Measurements from ENCODE around the gene ZNF45.

Gene ZNF45

DNA sequence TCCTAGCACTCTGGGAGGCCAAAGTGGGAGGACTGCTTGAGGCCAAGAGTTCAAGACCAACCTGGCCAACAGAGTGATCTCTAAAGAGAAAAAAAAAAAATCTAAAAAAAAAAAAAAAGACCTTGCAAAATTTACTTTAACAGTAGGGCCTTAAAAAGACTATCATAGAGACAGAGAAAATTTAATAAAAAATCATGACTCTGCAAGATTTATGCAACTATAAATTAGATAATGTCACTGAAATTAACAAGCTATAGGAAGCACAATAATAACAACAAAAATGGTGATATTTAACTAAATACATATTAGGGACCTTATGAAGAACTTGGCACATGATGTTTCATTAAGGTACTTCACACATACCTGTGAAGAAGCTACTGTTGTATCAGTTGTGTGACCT, 11.2 kb downstream of the ZNF45 start:
- DNase-seq (ENCODE audit: low read depth, low spot score) = no peak
- ChIA-PET POLR2A (no interaction called here), CTCF (no interaction called here)
- TF ChIP-seq, protein P1, sequence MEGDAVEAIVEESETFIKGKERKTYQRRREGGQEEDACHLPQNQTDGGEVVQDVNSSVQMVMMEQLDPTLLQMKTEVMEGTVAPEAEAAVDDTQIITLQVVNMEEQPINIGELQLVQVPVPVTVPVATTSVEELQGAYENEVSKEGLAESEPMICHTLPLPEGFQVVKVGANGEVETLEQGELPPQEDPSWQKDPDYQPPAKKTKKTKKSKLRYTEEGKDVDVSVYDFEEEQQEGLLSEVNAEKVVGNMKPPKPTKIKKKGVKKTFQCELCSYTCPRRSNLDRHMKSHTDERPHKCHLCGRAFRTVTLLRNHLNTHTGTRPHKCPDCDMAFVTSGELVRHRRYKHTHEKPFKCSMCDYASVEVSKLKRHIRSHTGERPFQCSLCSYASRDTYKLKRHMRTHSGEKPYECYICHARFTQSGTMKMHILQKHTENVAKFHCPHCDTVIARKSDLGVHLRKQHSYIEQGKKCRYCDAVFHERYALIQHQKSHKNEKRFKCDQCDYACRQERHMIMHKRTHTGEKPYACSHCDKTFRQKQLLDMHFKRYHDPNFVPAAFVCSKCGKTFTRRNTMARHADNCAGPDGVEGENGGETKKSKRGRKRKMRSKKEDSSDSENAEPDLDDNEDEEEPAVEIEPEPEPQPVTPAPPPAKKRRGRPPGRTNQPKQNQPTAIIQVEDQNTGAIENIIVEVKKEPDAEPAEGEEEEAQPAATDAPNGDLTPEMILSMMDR (IDR thresholded peaks at IDR 0.05; ENCODE audit: insufficient read depth, low read length, missing control alignments) = no peak
- H3K4me3 ChIP-seq (ENCODE audit: low read depth, low read length) = no peak overlapping the region

DNA sequence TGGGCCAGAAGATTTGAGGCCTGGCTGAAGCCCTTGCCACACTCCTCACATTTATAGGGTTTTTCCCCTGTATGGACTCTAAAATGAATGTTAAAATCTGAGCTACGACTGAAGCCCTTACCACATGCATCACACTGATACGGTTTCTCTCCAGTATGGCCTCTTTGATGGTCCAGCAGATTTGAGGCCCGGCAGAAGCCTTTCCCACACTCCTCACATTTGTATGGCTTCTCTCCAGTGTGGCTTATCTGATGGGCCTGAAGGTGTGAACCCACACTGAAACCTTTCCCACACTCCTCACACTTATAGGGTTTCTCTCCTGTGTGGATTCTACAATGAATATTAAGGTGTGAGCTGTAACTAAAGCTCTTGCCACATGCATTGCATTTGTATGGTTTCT, 21.0 kb downstream of the ZNF45 start:
- no peak overlapping the region for H3K4me3 ChIP-seq (ENCODE audit: low read depth, low read length)
- TF ChIP-seq, protein P1 (IDR thresholded peaks at IDR 0.05; ENCODE audit: insufficient read depth, low read length, missing control alignments) = no peak
- DNase-seq (ENCODE audit: low read depth, low spot score) = no peak
- ChIA-PET POLR2A (no interaction called here), CTCF (interaction anchor here (1.1 kb wide), 1 partner anchor 156 kb away, joined by 3 read pairs; no protein-coding TSS in a partner anchor)

DNA sequence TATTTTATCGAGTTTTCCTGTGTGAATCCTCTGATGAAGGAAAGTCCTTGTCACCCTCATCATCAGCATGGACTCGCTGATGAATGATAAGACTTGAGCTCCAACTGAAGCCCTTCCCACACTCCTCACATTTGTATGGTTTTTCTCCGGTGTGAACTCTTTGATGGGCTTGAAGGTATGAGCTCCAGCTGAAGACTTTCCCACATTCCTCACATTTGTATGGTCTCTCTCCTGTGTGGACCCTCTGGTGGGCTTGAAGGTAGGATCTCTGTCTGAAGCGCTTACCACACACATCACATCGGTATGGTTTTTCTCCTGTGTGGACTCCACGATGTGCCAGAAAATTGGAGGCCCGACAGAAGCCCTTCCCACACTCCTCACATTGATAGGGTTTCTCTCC, 21.7 kb downstream of the ZNF45 start:
- ChIA-PET POLR2A (no interaction called here), CTCF (no interaction called here)
- no peak overlapping the region for H3K4me3 ChIP-seq (ENCODE audit: low read depth, low read length)
- DNase-seq (ENCODE audit: low read depth, low spot score) = no peak
- TF ChIP-seq, protein P1 (IDR thresholded peaks at IDR 0.05; ENCODE audit: insufficient read depth, low read length, missing control alignments) = no peak

DNA sequence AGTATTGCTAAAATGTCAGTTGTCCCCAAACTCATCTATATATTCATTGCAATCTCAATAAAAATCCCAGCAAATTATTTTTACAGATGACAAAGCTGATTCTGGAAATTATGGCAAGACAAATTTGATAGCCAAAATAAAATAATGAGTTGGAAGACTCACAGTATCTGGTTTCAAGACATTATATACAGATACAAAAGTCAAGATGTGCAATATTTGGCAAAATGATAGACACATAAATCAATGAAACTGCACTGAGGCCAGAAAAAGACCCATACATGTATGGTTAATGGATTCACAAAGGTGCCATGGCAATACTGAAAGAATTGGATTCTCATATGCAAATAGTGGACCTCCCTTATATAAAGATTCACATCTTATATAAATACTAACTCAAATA, 24.2 kb downstream of the ZNF45 start:
- TF ChIP-seq, protein P1 (IDR thresholded peaks at IDR 0.05; ENCODE audit: insufficient read depth, low read length, missing control alignments) = no peak
- no peak overlapping the region for H3K4me3 ChIP-seq (ENCODE audit: low read depth, low read length)
- CTCF ChIA-PET = no interaction called here
- DNase-seq (ENCODE audit: low read depth, low spot score) = no peak
- POLR2A ChIA-PET = no interaction called here

DNA sequence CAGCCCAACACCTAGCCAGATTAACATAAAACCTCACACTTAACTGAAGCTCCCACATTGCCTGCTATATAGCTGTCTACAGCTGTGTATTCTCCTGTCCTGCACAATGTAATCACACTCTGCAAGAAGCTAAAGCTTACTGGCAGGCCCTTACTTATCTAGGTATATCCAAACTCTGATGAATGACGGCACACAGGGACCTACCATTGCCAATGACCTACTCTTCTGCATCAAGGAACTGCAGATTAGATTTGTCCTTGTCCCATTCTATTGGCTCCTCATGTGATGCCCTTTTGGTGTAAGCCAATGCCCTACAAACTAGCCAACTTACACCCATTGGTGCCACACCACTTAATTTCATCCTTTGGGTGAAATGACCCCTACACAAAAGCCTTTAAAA, 26.4 kb downstream of the ZNF45 start:
- TF ChIP-seq, protein P1 (IDR thresholded peaks at IDR 0.05; ENCODE audit: insufficient read depth, low read length, missing control alignments) = no peak
- POLR2A ChIA-PET = no interaction called here
- no peak for DNase-seq (ENCODE audit: low read depth, low spot score)
- H3K4me3 ChIP-seq (ENCODE audit: low read depth, low read length) = no peak overlapping the region
- CTCF ChIA-PET = no interaction called here

DNA sequence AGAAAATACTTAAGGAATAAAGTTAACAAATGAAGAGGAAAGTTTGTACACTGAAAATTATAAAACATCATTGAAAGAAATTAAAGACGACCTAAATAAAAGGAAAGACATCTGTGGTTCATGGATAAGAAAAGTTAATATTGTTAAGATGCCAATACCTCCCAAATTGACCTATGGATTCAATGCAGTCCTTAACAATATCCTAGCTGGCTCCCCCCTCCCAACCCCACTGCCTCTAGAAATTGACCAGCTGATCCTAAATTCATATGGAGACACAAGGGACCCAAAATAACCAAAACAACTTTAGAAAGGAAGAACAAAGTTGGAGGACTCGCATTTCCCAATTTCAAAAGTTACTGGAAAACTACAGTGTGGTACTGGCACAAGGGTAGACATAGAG, 28.3 kb downstream of the ZNF45 start:
- CTCF ChIA-PET = no interaction called here

More for the DNA sequence above, 28.3 kb downstream of the ZNF45 start:
- H3K4me3 ChIP-seq (ENCODE audit: low read depth, low read length) = no peak overlapping the region
- TF ChIP-seq, protein P1 (IDR thresholded peaks at IDR 0.05; ENCODE audit: insufficient read depth, low read length, missing control alignments) = no peak
- POLR2A ChIA-PET = no interaction called here
- DNase-seq (ENCODE audit: low read depth, low spot score) = no peak
